Hepatic stellate cell (primary cell): Measurements from ENCODE around the gene TRIM46.
"Not testable (repeated sequence)": the region's sequence is repeated elsewhere in the genome, so short reads cannot be mapped to it uniquely, and the experiment has no call there.

Source experiments
- DNase-seq: peaks from one replicate; pipeline ENCODE4 v3.0.0; 2011; ENCODE audit warnings: low spot score

TRIM46 gene

DNA sequence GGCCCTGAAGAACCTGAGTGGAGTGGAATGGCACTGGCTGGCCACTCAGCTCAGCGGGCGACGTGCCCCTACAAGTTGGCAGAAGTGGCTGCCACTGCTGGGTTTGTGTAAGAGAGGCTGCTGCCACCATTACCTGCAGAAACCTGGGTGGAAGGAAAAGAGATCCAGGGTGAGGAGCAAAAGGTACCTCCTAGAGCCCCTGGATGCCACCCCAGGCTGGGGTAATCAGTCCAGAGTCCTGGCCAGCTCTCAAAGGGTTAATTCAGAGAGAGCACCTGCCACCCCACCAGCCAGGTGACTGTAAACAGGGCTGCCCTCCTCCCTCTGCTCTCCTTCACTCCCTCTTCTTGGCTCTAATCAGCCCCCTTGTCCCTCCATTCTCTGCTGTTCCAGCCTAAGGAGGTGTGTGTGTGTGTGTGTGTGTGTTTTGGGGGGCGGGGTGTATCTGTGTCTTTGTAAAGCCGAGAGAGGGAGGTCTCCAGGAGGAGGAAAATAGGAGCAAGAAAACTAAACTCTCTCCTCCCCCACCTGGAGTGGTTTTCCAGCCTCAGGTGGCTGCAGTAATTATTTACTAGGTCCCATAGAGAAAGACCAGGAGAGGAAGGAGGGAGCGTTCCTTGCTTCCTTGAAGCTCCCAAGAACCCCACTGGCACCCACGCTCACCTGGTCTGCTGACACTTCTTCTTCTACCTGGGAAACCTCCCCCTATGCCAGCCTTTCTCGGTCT is 12.6 kb downstream of the TRIM46 start:
- no peak for DNase-seq

DNA sequence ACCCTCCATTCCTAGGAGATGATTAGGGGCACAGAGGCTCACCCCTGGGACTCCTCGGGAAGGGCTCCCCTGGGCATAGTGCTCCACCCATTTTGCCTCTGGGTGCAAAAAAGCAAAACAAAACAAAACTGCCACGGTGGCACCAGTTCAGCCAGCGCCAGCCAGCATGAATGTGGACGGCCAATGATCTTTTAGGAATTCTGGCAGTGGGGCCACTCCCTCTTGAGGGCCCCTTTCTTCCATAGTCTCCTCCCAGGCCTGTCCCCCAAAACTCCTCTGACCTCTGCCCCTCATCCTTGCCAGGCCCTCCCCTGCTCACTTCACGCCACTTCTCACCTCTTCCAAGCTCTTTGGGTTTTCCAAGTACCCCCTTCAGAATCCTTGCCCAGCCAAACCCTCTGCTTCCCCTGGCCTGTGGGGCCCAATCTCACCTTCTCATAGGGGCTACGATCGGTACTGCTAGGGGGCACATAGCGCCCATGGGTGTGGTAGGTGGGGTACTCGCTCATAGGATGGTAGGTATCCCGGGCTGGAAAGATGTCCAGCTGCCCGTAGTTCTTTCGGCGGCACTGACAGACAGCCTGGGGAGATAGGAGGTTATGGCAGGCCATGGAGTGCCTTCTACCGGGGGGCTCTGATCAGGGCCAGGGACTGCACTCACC is 13.3 kb downstream of the TRIM46 start:
- DNase-seq = no peak

DNA sequence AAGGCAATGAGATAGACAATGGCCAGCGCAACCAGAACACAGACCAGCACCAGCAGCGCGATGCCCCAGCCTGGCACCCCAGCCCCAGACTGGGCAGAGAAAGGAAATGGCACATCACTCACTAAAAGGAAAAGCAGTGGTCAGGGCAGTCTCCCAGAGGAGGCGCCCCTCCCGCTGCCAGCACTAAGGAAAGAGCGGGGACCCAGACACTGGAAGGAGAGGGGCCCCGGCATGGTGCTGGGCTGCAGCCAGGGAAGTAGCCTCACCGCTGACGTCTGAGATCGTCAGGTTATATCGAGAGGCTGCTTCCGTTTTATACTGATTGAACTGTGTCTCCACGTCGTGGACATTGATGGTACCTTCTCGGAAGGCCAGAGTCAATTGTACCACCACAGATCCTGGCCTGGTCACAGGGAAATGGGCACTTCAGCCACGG is 13.8 kb downstream of the TRIM46 start:
- DNase-seq = no peak

DNA sequence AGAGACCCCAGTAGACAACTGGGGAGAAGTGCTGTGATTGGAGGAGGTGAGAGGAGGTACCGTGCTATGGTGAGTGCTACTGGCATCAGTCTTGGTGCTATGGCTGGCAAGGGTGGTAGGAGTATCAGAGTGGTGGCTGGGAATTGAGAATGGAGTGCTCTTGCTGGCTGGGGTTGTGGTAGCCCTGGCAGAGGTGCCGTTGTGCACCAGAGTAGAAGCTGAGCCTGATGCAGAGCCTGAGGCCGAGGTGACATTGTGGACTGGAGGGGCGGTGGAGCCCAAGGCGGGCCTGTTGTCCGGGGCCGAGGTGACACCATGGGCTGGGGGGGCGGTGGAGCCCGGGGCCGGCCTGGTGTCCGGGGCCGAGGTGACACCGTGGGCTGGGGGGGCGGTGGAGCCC is 14.6 kb downstream of the TRIM46 start:
- DNase-seq = no peak

DNA sequence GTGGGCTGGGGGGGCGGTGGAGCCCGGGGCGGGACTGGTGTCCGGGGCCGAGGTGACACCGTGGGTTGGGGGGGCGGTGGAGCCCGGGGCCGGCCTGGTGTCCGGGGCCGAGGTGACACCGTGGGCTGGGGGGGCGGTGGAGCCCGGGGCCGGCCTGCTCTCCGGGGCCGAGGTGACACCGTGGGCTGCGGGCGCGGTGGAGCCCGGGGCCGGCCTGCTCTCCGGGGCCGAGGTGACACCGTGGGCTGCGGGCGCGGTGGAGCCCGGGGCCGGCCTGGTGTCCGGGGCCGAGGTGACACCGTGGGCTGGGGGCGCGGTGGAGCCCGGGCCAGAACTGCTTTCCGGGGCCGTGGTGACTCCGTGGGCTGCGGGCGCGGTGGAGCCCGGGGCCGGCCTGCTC is 16.3 kb downstream of the TRIM46 start:
- DNase-seq = not testable (repeated sequence)

DNA sequence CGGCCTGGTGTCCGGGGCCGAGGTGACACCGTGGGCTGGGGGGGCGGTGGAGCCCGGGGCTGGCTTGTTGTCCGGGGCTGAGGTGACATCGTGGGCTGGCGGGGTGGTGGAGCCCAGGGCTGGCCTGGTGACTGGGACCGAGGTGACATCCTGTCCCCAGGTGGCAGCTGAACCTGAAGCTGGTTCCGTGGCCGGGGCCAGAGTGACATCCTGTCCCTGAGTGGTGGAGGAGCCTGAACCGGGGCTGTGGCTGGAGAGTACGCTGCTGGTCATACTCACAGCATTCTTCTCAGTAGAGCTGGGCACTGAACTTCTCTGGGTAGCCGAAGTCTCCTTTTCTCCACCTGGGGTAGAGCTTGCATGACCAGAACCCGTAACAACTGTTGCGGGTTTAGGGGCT is 18.3 kb downstream of the TRIM46 start:
- no peak for DNase-seq

DNA sequence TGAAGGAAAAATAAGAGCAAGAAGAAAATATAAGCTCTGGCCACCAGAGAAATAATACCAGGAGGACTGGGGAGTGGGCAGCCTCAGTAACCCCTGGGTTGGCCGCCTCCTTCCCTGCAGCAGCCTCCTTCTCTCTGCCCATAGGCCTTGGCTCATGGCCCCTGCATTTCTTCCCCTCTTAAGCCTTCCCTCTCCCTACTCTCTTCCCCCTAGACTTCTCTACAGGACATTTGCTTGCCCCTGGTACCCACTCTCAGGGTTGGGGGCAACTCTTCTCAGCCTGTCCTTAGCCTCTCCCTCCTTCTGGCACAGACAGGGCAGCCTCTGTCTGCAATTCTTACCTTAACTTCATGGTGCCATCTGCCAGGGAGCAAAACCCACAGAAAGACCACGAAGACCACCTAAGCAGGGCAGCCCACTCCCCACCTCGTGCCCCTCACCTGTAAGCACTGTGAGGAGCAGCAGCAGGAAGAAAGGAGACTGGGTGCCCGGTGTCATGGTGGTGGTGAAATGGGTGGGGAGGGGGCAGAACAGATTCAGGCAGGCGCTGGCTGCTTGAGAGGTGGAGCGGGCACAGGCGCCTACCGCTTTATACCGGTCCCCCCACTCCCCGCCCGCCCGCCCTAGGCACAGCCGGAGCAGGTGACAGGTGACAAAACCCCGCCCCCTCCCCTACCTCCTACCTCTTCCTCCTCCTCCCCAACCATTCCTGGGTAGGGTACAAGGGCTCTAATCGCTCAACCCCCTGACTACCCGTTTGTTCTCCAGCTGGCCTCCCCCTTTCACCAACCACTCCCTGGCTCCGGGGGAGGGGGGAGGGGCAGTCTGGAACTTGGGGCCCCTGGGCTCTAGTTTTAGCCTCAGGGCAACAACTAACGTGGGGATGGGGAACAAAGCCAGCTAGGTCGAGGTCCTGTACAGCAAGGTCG is 19.0 kb downstream of the TRIM46 start:
- no peak for DNase-seq

DNA sequence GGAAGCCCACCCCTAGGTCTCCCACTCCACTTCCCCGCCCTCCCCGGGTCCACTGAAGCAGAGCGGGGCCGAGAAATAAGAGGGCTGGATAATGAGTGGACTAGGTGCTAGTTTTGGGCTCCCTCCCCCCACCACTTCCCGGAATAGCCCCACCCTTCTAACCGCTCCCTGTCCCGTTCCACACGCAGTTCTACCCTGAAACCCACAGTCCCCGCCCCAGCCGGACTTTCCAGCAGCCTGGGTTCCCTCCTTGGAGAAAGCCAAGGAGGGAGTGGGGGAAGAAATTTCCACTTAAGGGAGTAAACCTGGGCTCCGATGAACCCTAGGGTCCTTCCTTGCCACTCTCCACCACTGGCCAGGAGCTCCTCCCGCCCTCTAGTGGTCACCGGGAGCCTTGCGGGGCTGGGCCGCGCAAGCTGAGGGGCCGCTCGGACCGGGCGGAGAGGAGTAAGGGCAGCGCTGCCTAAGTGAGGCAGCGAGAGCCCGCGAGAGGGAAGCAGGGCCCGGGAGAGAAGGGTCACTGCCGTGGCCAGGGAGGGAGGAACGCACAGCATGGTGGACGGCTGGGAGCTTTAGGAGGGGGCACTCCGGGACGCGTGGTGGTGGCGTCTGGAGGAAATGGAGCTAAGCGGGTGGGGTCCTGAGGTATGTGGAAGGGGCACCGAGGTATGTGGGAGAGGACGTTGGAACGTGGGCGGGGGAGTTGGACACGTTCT is 19.8 kb downstream of the TRIM46 start:
- DNase-seq = peak; percentile 95

DNA sequence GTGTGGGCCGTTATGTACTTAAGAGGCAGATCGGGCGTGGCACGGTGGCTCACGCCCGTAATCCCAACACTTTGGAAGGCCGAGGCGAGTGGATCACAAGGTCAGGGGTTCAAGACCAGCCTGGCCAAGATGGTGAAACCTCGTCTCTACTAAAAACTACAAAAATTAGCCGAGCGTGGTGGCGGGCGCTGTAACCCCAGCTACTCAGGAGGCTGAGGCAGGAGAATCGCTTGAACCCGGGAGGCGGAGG is 20.3 kb downstream of the TRIM46 start:
- not testable (repeated sequence) for DNase-seq

DNA sequence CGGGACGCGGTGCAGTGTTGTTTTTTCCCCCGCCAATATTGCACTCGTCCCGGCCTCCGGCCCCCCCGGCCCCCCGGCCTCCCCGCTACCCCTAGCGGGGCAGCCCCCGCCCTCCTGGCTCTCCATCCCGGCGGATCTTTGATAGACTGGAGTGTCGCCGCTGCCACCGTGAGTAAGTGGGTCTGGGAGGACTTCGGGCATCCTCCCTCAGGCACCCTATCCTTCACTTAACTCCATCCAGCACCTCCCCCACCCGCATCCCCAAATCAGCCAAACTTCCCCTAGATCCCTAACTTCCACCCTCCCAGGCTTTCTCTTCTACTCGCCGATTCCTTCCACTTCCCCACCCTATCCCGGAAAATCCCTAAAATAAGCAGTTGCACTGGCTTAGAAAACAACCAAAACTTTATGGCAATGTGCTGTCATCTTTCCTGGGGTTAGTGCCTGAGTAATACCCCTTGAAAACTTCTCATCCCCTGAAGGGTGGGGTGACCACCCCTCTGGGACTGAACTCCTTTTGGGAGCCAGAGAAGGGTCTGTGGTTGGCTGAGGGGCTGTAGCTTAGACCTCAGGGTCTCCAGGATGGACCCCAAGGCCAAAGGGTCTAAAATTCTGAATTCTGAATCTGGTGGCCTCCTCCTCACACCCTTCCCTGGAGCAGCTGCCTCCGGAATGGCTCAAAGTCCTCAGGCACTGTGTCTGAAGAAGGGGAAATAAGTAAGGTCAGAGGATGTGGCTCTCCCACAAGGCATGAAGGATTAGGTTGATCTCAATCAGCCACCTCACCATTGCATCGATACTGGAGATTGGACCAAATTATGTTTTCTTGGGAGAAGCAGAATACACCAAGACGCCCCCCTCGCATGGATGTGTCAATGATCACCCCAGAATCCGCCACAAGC is 21.8 kb downstream of the TRIM46 start:
- DNase-seq = peak; percentile 57

DNA sequence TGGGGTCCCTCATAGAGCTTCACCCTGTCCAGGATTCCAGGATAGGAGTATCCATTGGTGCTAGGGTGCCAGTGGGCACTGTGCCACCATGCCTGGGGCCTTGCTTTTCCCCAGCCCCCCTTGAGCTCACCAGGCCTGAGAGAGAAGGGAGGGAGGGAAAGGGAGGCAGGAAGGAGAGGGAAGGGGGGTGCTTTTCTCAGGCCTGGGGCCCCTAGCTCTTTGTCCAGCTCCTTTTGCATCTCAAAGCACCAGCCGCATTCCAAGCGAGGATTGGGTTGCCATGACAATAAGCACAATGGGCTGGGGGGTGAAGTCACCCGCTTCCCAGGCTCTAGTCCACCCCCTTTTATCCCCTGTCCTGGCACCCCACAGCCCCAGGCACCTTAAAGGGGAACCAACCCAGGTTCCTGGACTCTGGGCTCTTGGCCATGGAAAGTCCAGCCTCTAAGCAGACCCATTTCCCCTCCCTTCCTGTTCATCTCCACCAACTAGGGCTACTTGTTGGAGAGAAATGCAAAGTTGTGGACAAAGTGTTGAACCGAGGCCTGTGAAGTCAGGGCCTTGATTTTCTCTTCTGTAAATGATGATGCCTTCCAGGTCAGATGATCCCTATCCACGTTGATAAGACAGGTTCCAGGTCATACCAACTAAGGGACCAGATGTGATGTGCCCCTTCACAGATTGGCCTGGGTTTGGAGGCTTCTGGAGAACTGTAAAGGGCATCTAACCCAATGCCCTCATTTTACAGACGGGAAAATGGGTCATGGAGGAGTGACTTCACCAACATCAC is 22.6 kb downstream of the TRIM46 start:
- no peak for DNase-seq

DNA sequence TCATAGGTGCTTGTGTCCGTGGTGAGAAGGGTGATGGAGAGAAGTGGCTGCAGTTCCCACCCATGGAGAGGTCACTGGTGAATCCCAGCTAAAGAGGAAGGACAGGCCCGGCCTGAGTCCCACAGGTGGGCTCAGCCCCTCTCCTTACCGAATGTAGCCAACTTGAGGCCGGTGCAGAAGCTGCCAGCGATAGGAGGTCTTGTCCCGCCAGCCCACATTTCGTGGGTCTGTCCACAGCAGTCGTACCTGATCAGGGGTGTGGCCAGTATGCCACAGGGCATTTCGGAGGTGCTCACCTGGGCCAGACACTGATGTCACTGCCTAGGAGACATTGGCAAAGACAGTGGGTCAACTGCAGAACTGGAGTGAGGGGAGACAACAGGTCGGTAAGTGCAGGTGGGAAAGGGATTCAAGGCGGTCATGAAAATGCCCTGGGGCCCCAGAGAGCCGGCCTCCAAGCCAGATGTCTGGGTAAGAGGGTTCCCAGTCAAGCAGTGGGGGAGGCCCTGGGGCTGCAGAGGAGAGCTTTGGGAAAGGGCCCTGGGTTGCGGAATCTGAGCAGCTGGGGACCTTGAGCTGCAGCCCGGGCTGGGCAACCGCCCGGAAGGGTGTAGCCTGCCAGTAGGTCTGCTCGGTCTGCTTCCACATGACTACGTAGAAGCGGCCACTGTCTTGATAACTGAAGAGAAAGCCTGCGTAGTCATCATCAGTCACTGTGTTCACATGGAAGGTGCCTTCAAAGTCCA is 23.4 kb downstream of the TRIM46 start:
- DNase-seq = no peak

DNA sequence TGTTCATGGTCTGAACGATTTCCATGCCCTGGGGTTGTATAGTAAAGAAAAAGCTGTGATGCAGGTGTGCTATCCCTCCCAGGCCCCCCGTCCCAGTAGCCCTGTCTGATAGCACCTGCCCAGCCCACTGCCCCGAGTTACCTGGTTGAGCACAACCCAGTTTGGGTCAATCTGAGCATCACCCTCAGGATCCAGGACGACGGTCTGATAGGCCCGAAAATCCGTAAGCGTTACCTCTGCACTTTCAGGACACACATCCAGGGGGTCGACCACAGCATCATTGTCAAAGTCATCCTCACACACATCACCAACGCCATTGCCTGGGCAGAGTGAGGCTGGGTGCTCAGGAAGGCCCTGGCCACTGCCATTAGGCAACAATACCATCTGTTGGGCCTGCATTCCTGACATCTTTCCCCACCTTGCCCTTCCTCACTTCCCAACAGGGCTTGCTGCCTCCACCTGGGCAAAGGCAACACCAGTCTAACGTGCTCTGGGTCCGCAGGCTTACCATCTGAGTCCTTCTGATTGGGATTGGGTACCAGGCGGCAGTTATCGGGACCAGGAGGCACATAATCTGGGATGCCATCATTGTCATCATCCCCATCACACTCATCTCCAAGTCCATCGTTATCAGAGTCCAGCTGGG is 24.4 kb downstream of the TRIM46 start:
- DNase-seq = no peak

DNA sequence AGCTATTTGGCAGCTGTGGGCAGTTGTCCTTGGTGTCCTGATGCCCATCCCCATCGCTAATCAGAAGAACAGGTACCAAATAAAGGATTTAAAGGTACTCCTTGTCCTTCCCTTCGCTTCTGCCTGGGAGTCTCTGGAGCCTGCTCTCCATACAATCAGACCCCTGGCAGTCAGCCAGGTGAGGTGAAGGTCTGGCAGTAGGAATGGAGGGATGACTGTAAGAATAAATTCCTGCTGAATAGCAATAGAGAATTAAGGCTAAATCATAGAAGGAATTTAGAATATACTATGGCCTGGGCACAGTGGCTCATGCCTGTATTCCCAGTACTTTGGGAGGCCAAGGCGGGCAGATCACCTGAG is 24.9 kb downstream of the TRIM46 start:
- DNase-seq = no peak

DNA sequence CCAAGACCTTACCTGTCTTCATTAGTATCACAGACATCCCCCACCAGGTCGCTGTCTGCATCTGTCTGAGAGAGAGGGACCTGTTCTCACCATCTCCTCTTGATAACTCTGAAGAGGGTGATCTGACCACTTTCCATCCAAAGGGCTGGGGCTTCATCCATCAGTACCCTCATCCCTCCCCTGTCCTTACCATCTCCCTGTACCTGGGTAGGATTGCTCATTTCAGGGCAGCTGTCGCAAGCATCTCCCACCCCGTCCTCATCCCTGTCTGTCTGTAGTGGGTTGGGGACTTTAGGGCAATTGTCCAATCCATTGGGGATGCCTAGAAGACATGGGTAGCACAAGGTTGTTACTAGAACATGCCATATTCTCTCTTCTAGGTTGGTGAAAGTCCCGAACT is 26.1 kb downstream of the TRIM46 start:
- DNase-seq = no peak

DNA sequence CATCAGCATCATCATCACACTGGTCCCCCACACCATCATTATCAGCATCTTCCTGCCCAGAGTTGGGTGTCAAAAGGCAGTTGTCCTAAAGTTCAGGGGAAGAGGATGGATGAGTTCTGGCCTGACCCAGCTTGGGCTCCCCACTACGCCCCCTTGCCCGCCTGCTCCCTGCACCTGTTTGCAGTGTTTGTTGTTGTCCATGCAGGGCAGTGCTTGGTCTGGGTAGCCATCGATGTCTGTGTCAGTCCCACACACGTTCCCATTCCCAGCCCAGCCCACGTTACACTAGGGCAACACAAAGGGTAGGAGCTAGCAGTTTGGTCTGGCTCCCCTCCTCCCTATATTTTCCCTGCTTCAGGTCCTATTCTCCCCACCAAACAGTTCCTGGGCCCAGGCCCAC is 27.3 kb downstream of the TRIM46 start:
- no peak for DNase-seq

DNA sequence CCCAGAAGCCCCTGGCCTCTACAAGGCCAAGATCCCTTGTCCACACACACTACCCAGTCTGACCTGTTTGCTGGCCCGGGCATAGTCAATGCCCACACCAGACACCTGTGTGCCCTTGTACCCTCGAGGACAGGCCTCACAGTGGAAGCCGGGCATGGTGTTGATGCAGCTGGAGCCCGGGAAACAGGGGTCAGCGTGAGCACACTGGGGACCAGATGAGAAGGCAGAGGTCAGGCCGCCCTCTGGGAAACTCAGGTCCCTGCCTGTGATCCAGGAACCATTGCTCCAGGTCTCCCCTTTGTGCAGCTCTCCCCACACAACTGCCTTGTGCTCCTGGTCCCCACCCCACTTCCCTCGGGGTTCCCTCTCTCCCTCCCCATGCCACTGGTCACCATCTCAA is 28.5 kb downstream of the TRIM46 start:
- no peak for DNase-seq

DNA sequence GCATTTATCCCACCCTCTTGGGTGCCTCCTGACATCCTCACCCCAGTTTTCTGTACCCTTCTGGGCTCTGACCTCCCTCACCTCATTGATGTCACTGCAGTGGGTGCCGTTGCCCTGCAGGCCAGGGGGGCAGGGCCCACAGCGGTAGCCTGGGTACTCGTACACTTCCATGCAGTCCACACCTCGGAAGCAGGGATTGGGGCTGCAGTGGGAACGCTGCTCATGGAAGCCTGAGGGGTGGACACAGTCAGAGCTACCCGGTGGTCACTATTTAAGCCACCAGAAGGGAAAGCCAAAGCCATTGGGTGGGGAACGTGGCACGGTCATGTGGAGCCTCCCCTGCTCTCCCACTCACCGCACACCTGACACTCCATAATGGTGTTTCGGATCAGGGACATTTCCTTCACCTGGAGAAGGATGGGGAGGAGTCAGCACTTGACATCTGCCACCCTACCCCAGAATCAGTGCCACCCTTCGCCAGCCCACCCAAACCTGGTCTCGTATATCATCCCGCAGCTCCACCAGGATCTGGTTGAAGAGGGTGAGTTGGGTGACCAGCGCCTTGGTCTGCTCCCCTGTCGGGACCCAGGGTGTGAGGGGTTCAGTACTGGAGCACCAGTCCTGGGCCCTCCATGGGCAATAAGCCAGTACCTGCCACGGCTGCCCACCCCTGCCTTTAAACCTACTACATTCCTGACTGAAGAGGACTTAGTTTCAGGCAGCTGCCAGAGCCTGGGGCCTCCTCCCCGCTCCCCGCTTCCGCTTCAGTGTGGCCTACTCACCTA is 29.3 kb downstream of the TRIM46 start:
- DNase-seq = no peak

DNA sequence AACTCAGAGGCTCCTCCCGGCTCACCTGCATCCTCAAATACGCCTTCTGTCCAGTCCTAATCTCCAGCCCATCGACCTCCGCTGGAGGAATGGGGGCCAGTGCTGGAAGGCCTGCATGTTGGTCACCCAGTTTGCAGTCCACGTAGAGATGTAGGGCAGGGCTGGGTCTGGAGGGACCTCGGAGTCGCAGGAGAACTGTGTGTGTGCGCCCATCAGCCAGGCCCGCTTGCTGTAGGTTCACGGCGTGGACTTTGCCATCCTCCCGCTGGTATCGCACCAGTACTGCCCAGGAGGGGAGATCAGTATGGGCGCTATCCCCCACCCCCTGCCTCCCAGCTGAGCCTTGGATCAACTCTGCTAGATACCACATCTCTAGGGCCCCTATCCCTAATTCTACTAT is 31.4 kb downstream of the TRIM46 start:
- DNase-seq = no peak
